Liver (tissue), 9 donors: ENCODE measurements around the gene AUNIP. TPM values are rescaled to one million over a fixed set of nuclear protein-coding genes. Genes with fewer than 3 reads are reported as not detected.

ENCODE experiments used
- DNase-seq: peaks from one replicate; pipeline ENCODE4 v3.0.0-alpha.2; 2017; ENCODE audit warnings: low spot score
- H3K27ac ChIP-seq, 2 donors: one replicate each; pipeline ENCODE4 v1.7.0; 2013; ENCODE audit warnings: inconsistent platforms in 2 of 2, low read length in 2 of 2, control low read depth in 1 of 2, low read depth in 1 of 2, mild to moderate bottlenecking in 1 of 2
- H3K27me3 ChIP-seq, 4 donors: one replicate each; pipeline versions ENCODE4 v1.6.1 to v1.7.0; 2013; ENCODE audit warnings: low read length in 3 of 4, inconsistent platforms in 1 of 4, mild to moderate bottlenecking in 1 of 4, moderate library complexity in 1 of 4; ENCODE audit not compliant: control insufficient read depth in 4 of 4, insufficient read depth in 4 of 4
- H3K36me3 ChIP-seq, 4 donors: one replicate each; pipeline versions ENCODE4 v1.6.1 to v1.7.0; 2013; ENCODE audit warnings: low read length in 3 of 4, mild to moderate bottlenecking in 3 of 4, low read depth in 1 of 4, moderate library complexity in 1 of 4; ENCODE audit not compliant: control insufficient read depth in 4 of 4, insufficient read depth in 3 of 4
- H3K4me1 ChIP-seq, 4 donors: one replicate each; pipeline versions ENCODE4 v1.6.1 to v1.7.0; 2013; ENCODE audit warnings: low read length in 3 of 4, mild to moderate bottlenecking in 3 of 4, moderate library complexity in 1 of 4; ENCODE audit not compliant: control insufficient read depth in 4 of 4, insufficient read depth in 4 of 4
- H3K4me3 ChIP-seq, 3 donors: one replicate each; pipeline versions ENCODE4 v1.6.1 to v1.7.0; 2013; ENCODE audit warnings: low read length in 3 of 3, control low read depth in 1 of 3, low read depth in 1 of 3, mild to moderate bottlenecking in 1 of 3
- H3K9ac ChIP-seq, 2 donors: one replicate each; pipeline ENCODE4 v1.7.0; 2013; ENCODE audit warnings: low read length in 2 of 2, mild to moderate bottlenecking in 2 of 2, moderate library complexity in 2 of 2, control low read depth in 1 of 2, low read depth in 1 of 2
- H3K9me3 ChIP-seq, 4 donors: one replicate each; pipeline versions ENCODE4 v1.6.1 to v1.7.0; 2013; ENCODE audit warnings: low read length in 3 of 4; ENCODE audit not compliant: control insufficient read depth in 4 of 4
- ATF3 ChIP-seq: IDR thresholded peaks from 2 replicates; pipeline ENCODE4 v1.6.1; 2016; ENCODE audit warnings: antibody characterized with exemption
- CTCF ChIP-seq: fragments of 150-350 bp; IDR thresholded peaks from 2 replicates; pipeline ENCODE4 v1.5.1; 2017; ENCODE audit warnings: improper control_type of control experiment, low read depth, low read length; ENCODE audit not compliant: missing input control
- EGR1 ChIP-seq, 2 donors: IDR thresholded peaks; 2 replicates each; pipeline ENCODE4 v1.6.1; 2016 to 2018; ENCODE audit warnings: antibody characterized with exemption in 2 of 2, low read depth in 2 of 2
- FOXA1 ChIP-seq: IDR thresholded peaks from 2 replicates; pipeline ENCODE4 v1.6.1; 2016; ENCODE audit warnings: antibody characterized with exemption
- FOXA2 ChIP-seq: IDR thresholded peaks from 2 replicates; pipeline ENCODE4 v1.6.1; 2016; ENCODE audit warnings: antibody characterized with exemption
- GABPA ChIP-seq, 2 donors: IDR thresholded peaks in 1 of 2; conservative IDR thresholded peaks in 1 of 2; 2 replicates each; pipeline ENCODE4 v1.6.1; 2016; ENCODE audit warnings: antibody characterized with exemption in 2 of 2, mild to moderate bottlenecking in 1 of 2, moderate library complexity in 1 of 2
- HNF4A ChIP-seq, 2 donors: conservative IDR thresholded peaks; 2 replicates each; pipeline ENCODE4 v1.6.1; 2016; ENCODE audit warnings: antibody characterized with exemption in 2 of 2, mild to moderate bottlenecking in 2 of 2
- HNF4G ChIP-seq: IDR thresholded peaks from 2 replicates; pipeline ENCODE4 v1.6.1; 2016; ENCODE audit warnings: antibody characterized with exemption
- JUND ChIP-seq, 2 donors: IDR thresholded peaks; 2 replicates each; pipeline ENCODE4 v1.6.1; 2016; ENCODE audit warnings: antibody characterized with exemption in 2 of 2
- MAX ChIP-seq: IDR thresholded peaks from 2 replicates; pipeline ENCODE4 v1.6.1; 2016; ENCODE audit warnings: antibody characterized with exemption
- NR2F2 ChIP-seq: IDR thresholded peaks from 2 replicates; pipeline ENCODE4 v1.6.1; 2016; ENCODE audit warnings: antibody characterized with exemption
- RAD21 ChIP-seq, 2 donors: IDR thresholded peaks; 2 replicates each; pipeline ENCODE4 v1.6.1; 2016; ENCODE audit warnings: antibody characterized with exemption in 2 of 2, mild to moderate bottlenecking in 2 of 2
- REST ChIP-seq: IDR thresholded peaks from 2 replicates; pipeline ENCODE4 v1.6.1; 2016; ENCODE audit warnings: antibody characterized with exemption, mild to moderate bottlenecking
- RXRA ChIP-seq, 2 donors: IDR thresholded peaks; 2 replicates each; pipeline ENCODE4 v1.6.1; 2017 to 2018; ENCODE audit warnings: antibody characterized with exemption in 2 of 2, mild to moderate bottlenecking in 1 of 2
- SP1 ChIP-seq: IDR thresholded peaks from 2 replicates; pipeline ENCODE4 v1.6.1; 2018; ENCODE audit warnings: antibody characterized with exemption, mild to moderate bottlenecking
- TAF1 ChIP-seq: conservative IDR thresholded peaks from 2 replicates; pipeline ENCODE4 v1.6.1; 2016; ENCODE audit warnings: antibody characterized with exemption, mild to moderate bottlenecking
- YY1 ChIP-seq: IDR thresholded peaks from 2 replicates; pipeline ENCODE4 v1.6.1; 2016; ENCODE audit warnings: antibody characterized with exemption, mild to moderate bottlenecking
- ZBTB33 ChIP-seq: IDR thresholded peaks from 2 replicates; pipeline ENCODE4 v1.6.1; 2016; ENCODE audit warnings: antibody characterized with exemption
- WGBS: extraction: QIAGEN DNeasy Blood & Tissue Kit; methylation state at CpG from one replicate; pipeline ENCODE4 v1.1.7; 2013; 5-methylcytosine and 5-hydroxymethylcytosine counted together
- polyA plus RNA-seq, 2 donors: library from polyadenylated mRNA; stranded (reverse) in 1 of 2; unstranded in 1 of 2; fragments of 200-250 nt in 1 of 2; fragments of >200 nt in 1 of 2; fragmentation: Nextera tagmentation in 1 of 2; extraction: Ambion mirVana in 1 of 2; gene quantifications; one replicate each; pipeline versions ENCODE4 v1.2.1 to v1.2.3, GENCODE V29; 2013 to 2015
- total RNA-seq, 2 donors: library from RNA; depleted of rRNA; stranded (reverse); fragments of >200 nt; gene quantifications; one replicate each; pipeline ENCODE4 v1.2.3, GENCODE V29; 2014
- donor health status: healthy.
- donor health status: healthy.
- donor health status: healthy.
- donor health status: healthy.
- donor health status: healthy.

The AUNIP gene
- total and polyA plus RNA-seq, 4 donors, result 0.18 to 9.0 (median 0.56) TPM; not detected in 1

- no peak for TF ChIP-seq RAD21 (IDR thresholded peaks at IDR 0.05)
- TF ChIP-seq HNF4A (conservative IDR thresholded peaks at IDR 0.05), result peak; percentile 43 to 54
- TF ChIP-seq ZBTB33, result no peak
- no peak for TF ChIP-seq MAX
- TF ChIP-seq CTCF, result no peak
- peak; percentile 19 for TF ChIP-seq YY1
- TF ChIP-seq FOXA2, result no peak
- peak; percentile 24 for TF ChIP-seq SP1
- no peak for TF ChIP-seq FOXA1
- no peak for TF ChIP-seq NR2F2
- peak; percentile 18 to 26 for TF ChIP-seq RXRA (IDR thresholded peaks at IDR 0.05)
- no peak for TF ChIP-seq HNF4G
- TF ChIP-seq EGR1 (IDR thresholded peaks at IDR 0.05; ENCODE audit: low read depth in 2 of 2), result no peak
- TF ChIP-seq JUND (IDR thresholded peaks at IDR 0.05), result no peak
- no peak for TF ChIP-seq REST
- no peak for TF ChIP-seq GABPA (IDR thresholded peaks at IDR 0.05 in 1 of 2, conservative IDR thresholded peaks at IDR 0.05 in 1 of 2)
- no peak for TF ChIP-seq TAF1
- no peak for TF ChIP-seq ATF3
- Histone ChIP-seq H3K9me3 (no peaks in the 10 kb centered on the region), H3K9ac (no peak overlapping the region), H3K4me1 (peaks cover 13 to 38% (median 31%) of the 10 kb centered on the region in 4 donors), H3K4me3 (peak overlapping the region; percentile 77 to 93 (median 79)), H3K27ac (peak overlapping the region; percentile 93 to 99), H3K27me3 (no peaks in the 10 kb centered on the region), H3K36me3 (peaks cover 0 to 12% (median 1%) of the 10 kb centered on the region in 4 donors)
- DNase-seq, result no peak
- 18% methylated on average over 6 of the region's 6 CpGs for WGBS
Measured at GRCh38 chr1:25818569-25818968, 40.7 kb downstream of the AUNIP start.
